ENCODE measurements around the gene MMP19.

The MMP19 gene

DNA sequence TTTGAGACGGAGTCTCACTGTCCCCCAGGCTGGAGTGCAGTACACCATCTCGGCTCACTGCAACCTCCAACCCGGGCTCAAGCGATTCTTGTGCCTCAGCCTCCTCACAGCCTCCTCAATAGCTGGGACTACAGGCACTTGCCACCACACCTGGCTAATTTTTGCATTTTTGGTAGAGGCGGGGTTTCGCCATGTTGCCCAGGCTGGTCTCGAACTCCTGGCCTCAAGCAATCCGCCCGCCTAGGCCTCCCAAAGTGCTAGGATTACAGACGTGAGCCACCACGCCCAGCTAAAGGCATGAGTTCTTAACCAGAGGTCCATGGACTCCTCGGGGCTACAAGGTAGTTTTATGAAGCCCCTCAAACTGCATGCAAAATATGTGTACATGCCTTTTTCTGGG, 27.3 kb downstream of the MMP19 start:
- Histone ChIP-seq H3K9ac (ENCODE audit: insufficient read length) (peak overlapping the region; percentile 98), H3K36me3 (ENCODE audit: insufficient read depth, low read length) (peaks cover 59% of the 10 kb centered on the region), H3K9me3 (ENCODE audit: low read depth, low read length) (no peaks in the 10 kb centered on the region), H3K27ac (no peak overlapping the region), H3K4me3 (peak overlapping the region; percentile 99)
- TF ChIP-seq FOXP2 (optimal IDR thresholded peaks at IDR 0.05; ENCODE audit: control extremely low read depth, extremely low read length, insufficient read depth) (no peak), POLR2AphosphoS5 (IDR thresholded peaks at IDR 0.05; ENCODE audit: borderline replicate concordance, low read depth, low read length) (no peak), EZH2 (IDR thresholded peaks at IDR 0.05) (no peak)
- no peak for DNase-seq (ENCODE audit: low read depth, low spot score)

DNA sequence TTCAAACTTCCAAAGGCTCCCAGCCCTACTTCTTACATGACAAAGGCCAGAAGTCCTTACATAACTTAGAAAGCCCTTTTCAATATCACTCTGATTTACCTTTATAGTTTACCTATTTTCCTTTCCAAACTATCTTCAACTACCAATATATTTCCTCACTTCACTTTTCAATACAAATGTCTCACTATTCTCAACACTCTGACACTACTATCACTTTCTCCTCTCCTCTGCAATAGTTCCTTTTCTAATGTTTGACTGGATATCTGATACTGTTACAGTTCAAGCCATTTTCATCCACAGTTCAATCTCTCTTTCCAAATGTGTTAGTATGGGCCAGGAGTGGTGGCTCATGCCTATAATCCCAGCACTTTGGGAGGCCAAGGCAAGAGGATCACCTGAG, 28.5 kb downstream of the MMP19 start:
- Histone ChIP-seq H3K27ac (no peak overlapping the region), H3K9ac (ENCODE audit: insufficient read length) (no peak overlapping the region), H3K4me3 (no peak overlapping the region), H3K9me3 (ENCODE audit: low read depth, low read length) (no peaks in the 10 kb centered on the region), H3K36me3 (ENCODE audit: insufficient read depth, low read length) (peaks cover 55% of the 10 kb centered on the region)
- TF ChIP-seq FOXP2 (optimal IDR thresholded peaks at IDR 0.05; ENCODE audit: control extremely low read depth, extremely low read length, insufficient read depth) (no peak), POLR2AphosphoS5 (IDR thresholded peaks at IDR 0.05; ENCODE audit: borderline replicate concordance, low read depth, low read length) (no peak), EZH2 (IDR thresholded peaks at IDR 0.05) (no peak)
- no peak for DNase-seq (ENCODE audit: low read depth, low spot score)

DNA sequence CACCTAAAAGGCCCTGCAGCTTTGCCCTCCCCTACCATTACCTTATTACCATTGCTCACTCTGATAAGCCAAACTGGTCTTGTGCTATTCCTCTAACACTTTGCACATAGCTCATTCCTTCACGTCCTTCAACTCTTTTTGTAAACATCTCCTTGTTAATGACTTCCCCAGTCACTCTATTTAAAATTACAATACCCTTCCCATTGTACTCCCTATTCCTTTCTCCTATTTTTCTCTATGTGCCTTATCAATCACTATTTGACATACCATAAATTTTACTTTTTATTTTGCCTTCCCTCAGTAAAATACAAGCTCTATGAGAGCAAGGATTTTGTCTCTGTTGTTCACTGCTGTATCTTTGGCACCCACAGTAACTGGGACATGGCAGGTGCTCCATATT, 30.6 kb downstream of the MMP19 start:
- no peak for DNase-seq (ENCODE audit: low read depth, low spot score)
- Histone ChIP-seq H3K9ac (ENCODE audit: insufficient read length) (no peak overlapping the region), H3K27ac (no peak overlapping the region), H3K36me3 (ENCODE audit: insufficient read depth, low read length) (peaks cover 62% of the 10 kb centered on the region), H3K9me3 (ENCODE audit: low read depth, low read length) (no peaks in the 10 kb centered on the region), H3K4me3 (no peak overlapping the region)
- TF ChIP-seq FOXP2 (optimal IDR thresholded peaks at IDR 0.05; ENCODE audit: control extremely low read depth, extremely low read length, insufficient read depth): no peak
- no peak for TF ChIP-seq POLR2AphosphoS5 (IDR thresholded peaks at IDR 0.05; ENCODE audit: borderline replicate concordance, low read depth, low read length)
- TF ChIP-seq EZH2 (IDR thresholded peaks at IDR 0.05): no peak

DNA sequence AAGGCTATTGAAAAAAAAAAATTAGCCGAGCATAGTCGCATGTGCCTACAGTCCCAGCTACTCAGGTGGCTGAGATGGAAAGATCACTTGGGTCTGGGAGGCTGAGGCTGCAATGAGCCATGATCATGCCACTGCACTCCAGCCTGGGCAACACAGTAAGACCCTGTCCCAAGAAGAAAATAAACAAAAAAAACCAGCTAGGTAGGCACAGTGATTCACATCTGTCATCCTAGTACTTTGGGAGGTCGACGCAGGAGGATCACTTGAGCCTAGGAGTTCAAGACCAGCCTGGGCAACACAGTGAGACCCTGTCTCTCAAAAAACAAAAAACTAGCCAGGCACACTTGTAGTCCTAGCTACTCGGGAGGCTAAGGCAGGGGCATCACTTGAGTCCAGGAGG, 33.5 kb downstream of the MMP19 start:
- Histone ChIP-seq H3K9me3 (ENCODE audit: low read depth, low read length) (no peaks in the 10 kb centered on the region), H3K4me3 (no peak overlapping the region), H3K27ac (0 out of 2 replicates have a peak overlapping the region, but pooled peaks have one; percentile 19), H3K9ac (ENCODE audit: insufficient read length) (no peak overlapping the region), H3K36me3 (ENCODE audit: insufficient read depth, low read length) (peaks cover 54% of the 10 kb centered on the region)
- no peak for TF ChIP-seq EZH2 (IDR thresholded peaks at IDR 0.05)
- no peak for TF ChIP-seq FOXP2 (optimal IDR thresholded peaks at IDR 0.05; ENCODE audit: control extremely low read depth, extremely low read length, insufficient read depth)
- no peak for DNase-seq (ENCODE audit: low read depth, low spot score)

DNA sequence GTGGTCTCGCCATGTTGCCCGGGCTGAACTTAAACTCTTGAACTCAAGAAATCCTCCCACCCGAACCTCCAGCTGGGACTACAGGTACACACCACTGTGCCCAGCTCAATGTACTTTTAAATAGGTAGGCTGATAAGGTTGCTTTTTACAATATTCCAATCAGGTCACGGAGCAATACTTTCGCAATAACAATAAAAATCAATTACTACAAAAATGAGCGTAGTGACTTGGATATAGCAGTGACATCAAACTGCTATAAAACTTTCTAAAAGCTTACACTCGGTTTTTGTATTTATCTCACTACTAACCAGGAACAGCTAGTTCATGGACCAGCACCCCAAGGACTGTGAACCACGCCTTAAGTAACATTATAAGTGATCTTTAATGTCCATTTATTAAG, 35.8 kb downstream of the MMP19 start:
- no peaks in the 10 kb centered on the region for H3K9me3 ChIP-seq (ENCODE audit: low read depth, low read length)
- H3K36me3 ChIP-seq (ENCODE audit: insufficient read depth, low read length): peaks cover 57% of the 10 kb centered on the region
- no peak overlapping the region for H3K9ac ChIP-seq (ENCODE audit: insufficient read length)
- DNase-seq (ENCODE audit: low read depth, low spot score): no peak
- H3K4me3 ChIP-seq: no peak overlapping the region
- no peak overlapping the region for H3K27ac ChIP-seq
- no peak for TF ChIP-seq POLR2AphosphoS5 (IDR thresholded peaks at IDR 0.05; ENCODE audit: borderline replicate concordance, low read depth, low read length)
- no peak for TF ChIP-seq FOXP2 (optimal IDR thresholded peaks at IDR 0.05; ENCODE audit: control extremely low read depth, extremely low read length, insufficient read depth)
- no peak for TF ChIP-seq EZH2 (IDR thresholded peaks at IDR 0.05)

DNA sequence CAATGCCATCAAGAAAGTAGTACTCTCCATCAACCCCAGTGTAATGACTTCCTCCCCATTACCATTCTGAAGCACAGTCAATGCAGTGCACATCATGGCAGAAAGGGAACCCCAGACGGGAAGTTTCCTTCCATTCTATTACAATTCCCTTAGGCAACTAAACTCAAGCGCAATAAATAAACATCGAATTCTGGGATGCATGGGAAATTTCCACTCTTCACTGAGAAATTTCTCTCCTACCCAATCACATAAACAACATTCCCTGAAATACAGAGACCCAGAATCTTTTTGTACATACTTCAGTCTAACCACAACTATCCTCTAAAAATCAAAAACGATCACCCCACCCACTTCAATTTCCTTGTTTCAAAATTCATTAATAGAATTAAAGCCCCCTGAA, 45.2 kb downstream of the MMP19 start:
- H3K36me3 ChIP-seq (ENCODE audit: insufficient read depth, low read length): peaks cover 91% of the 10 kb centered on the region
- DNase-seq (ENCODE audit: low read depth, low spot score): no peak

DNA sequence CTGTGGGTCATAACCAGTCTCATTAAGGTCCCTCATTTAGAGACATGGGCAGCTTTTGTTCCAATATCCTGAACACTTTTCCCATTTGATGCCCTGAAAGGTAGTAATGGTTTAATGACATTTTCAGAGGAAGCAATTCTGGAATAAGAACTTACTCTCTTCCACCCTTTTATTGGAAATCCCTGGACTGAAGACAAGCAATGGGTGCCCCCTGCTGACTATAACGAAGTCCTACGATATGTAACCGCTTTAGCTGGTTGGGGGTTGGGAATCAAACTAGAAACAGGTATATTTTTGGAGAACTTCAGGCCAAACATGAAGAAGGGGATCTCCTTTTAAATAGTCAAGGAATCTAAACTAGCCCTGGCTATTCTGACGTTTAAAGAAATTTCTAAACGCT, 45.7 kb downstream of the MMP19 start:
- Histone ChIP-seq H3K36me3 (ENCODE audit: insufficient read depth, low read length) (peaks cover 96% of the 10 kb centered on the region), H3K9ac (ENCODE audit: insufficient read length) (no peak overlapping the region), H3K27ac (no peak overlapping the region), H3K4me3 (no peak overlapping the region), H3K9me3 (ENCODE audit: low read depth, low read length) (no peaks in the 10 kb centered on the region)
- no peak for DNase-seq (ENCODE audit: low read depth, low spot score)
- TF ChIP-seq EZH2 (IDR thresholded peaks at IDR 0.05): no peak
- TF ChIP-seq FOXP2 (optimal IDR thresholded peaks at IDR 0.05; ENCODE audit: control extremely low read depth, extremely low read length, insufficient read depth): no peak
- no peak for TF ChIP-seq POLR2AphosphoS5 (IDR thresholded peaks at IDR 0.05; ENCODE audit: borderline replicate concordance, low read depth, low read length)

More for the DNA sequence above, 45.2 kb downstream of the MMP19 start:
- Histone ChIP-seq H3K9me3 (ENCODE audit: low read depth, low read length) (no peaks in the 10 kb centered on the region), H3K4me3 (no peak overlapping the region), H3K9ac (ENCODE audit: insufficient read length) (no peak overlapping the region), H3K27ac (no peak overlapping the region)
- TF ChIP-seq POLR2AphosphoS5 (IDR thresholded peaks at IDR 0.05; ENCODE audit: borderline replicate concordance, low read depth, low read length): no peak
- no peak for TF ChIP-seq EZH2 (IDR thresholded peaks at IDR 0.05)
- no peak for TF ChIP-seq FOXP2 (optimal IDR thresholded peaks at IDR 0.05; ENCODE audit: control extremely low read depth, extremely low read length, insufficient read depth)

DNA sequence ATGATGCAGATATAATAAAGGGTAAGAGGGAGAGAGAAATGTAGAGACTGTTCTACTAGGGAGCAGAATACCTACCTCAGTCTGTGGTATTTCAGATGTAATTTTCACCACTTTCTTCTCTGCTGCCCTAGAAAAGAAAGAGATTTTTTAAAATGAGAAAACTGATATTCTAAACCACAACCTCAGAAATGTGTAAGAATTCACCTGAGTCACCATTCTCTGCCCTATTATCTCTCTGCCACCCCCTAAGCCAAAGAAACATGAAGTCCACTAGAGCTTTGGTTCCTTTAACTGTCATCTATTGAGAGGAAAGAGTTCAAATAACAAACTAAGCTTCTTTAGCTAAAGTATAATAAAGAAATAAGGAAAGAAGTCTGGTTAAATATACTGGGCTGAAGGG, 46.8 kb downstream of the MMP19 start:
- TF ChIP-seq POLR2AphosphoS5 (IDR thresholded peaks at IDR 0.05; ENCODE audit: borderline replicate concordance, low read depth, low read length) (no peak), FOXP2 (optimal IDR thresholded peaks at IDR 0.05; ENCODE audit: control extremely low read depth, extremely low read length, insufficient read depth) (no peak), EZH2 (IDR thresholded peaks at IDR 0.05) (no peak)
- Histone ChIP-seq H3K27ac (no peak overlapping the region), H3K4me3 (no peak overlapping the region), H3K36me3 (ENCODE audit: insufficient read depth, low read length) (peaks cover 96% of the 10 kb centered on the region), H3K9me3 (ENCODE audit: low read depth, low read length) (no peaks in the 10 kb centered on the region), H3K9ac (ENCODE audit: insufficient read length) (no peak overlapping the region)
- DNase-seq (ENCODE audit: low read depth, low spot score): no peak

DNA sequence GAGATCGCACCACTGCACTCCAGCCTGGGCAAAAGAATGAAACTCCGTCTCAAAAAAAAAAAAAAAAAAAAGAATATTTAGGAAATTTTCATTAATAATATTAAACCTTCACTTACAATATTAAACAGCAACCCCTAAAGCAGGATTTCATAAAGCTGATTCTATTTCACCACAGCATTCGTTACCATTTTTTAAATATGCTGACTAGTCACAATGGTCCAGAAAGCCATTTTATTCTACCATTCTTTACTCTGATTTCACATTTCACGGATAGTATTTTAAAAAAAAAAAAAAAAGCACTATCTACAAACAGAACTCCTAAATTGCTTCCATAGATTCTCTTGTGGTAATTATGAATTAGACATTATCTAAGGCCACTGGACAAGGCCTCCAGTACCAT, 52.8 kb downstream of the MMP19 start:
- no peak for TF ChIP-seq POLR2AphosphoS5 (IDR thresholded peaks at IDR 0.05; ENCODE audit: borderline replicate concordance, low read depth, low read length)
- no peak for TF ChIP-seq EZH2 (IDR thresholded peaks at IDR 0.05)
- TF ChIP-seq FOXP2 (optimal IDR thresholded peaks at IDR 0.05; ENCODE audit: control extremely low read depth, extremely low read length, insufficient read depth): no peak
- H3K27ac ChIP-seq: no peak overlapping the region
- H3K4me3 ChIP-seq: no peak overlapping the region
- no peak for DNase-seq (ENCODE audit: low read depth, low spot score)
- no peaks in the 10 kb centered on the region for H3K9me3 ChIP-seq (ENCODE audit: low read depth, low read length)
- H3K9ac ChIP-seq (ENCODE audit: insufficient read length): no peak overlapping the region
- peaks cover 95% of the 10 kb centered on the region for H3K36me3 ChIP-seq (ENCODE audit: insufficient read depth, low read length)
